Activated CD4-positive, alpha-beta T cell treated with anti-CD3 and anti-CD28 coated beads, Interleukin-2, amount 10 ng/mL, durations not matched to agents 24 days and 14 days (primary cell): Measurements from ENCODE around the gene PACRG. TPM values are rescaled to one million over a fixed set of nuclear protein-coding genes. Genes with fewer than 3 reads are reported as not detected.

ENCODE experiments used
- DNase-seq: peaks from one replicate; pipeline ENCODE4 v3.0.0; 2022
- H3K27ac Mint-ChIP-seq: one replicate; pipeline ENCODE4 v1.8.0; 2022; ENCODE audit warnings: mild to moderate bottlenecking, mixed read lengths
- H3K27me3 Mint-ChIP-seq: one replicate; pipeline ENCODE4 v1.8.0; 2022; ENCODE audit warnings: mixed read lengths
- H3K36me3 Mint-ChIP-seq: one replicate; pipeline ENCODE4 v1.8.0; 2022; ENCODE audit warnings: low read depth, mild to moderate bottlenecking, mixed read lengths
- H3K4me1 Mint-ChIP-seq: one replicate; pipeline ENCODE4 v1.8.0; 2021; ENCODE audit warnings: mixed read lengths
- H3K4me3 Mint-ChIP-seq: one replicate; pipeline ENCODE4 v1.8.0; 2022; ENCODE audit warnings: mild to moderate bottlenecking, moderate library complexity, mixed read lengths
- H3K9me3 Mint-ChIP-seq: one replicate; pipeline ENCODE4 v1.8.0; 2021; ENCODE audit warnings: mixed read lengths
- intact Hi-C: fragments of 100-400 bp; cut with micrococcal nuclease; formaldehyde crosslinking; loops from one replicate; pipeline ENCODE4 v1.15.1; 2023
- total RNA-seq: library from RNA; stranded (reverse); gene quantifications from 2 replicates; pipeline ENCODE4 v1.2.3, GENCODE V29; 2022

PACRG gene
- total RNA-seq, 1 donor from 2014 or later = not detected

GRCh38 chr6:163331245-163331644 is 603.5 kb downstream of the PACRG start:
- intact Hi-C loops = no loop called here
- no peak for DNase-seq
- Mint-ChIP-seq H3K4me3 (no peak overlapping the region), H3K9me3 (peaks cover 3% of the 10 kb centered on the region), H3K27me3 (no peaks in the 10 kb centered on the region), H3K27ac (no peak overlapping the region), H3K36me3 (no peaks in the 10 kb centered on the region), H3K4me1 (no peaks in the 10 kb centered on the region)

- H3K9me3 Mint-ChIP-seq = peaks cover 3% of the 10 kb centered on the region
- no peaks in the 10 kb centered on the region for H3K4me1 Mint-ChIP-seq
- peaks cover 3% of the 10 kb centered on the region for H3K27me3 Mint-ChIP-seq
- H3K27ac Mint-ChIP-seq = no peak overlapping the region
- intact Hi-C loops = no loop called here
- DNase-seq = no peak
- no peak overlapping the region for H3K4me3 Mint-ChIP-seq
- no peaks in the 10 kb centered on the region for H3K36me3 Mint-ChIP-seq
Observed at GRCh38 chr6:163332575-163332974, 604.8 kb downstream of the PACRG start.

- no peak for DNase-seq
- Mint-ChIP-seq H3K27ac (no peak overlapping the region), H3K9me3 (peaks cover 3% of the 10 kb centered on the region), H3K4me3 (no peak overlapping the region), H3K27me3 (peaks cover 3% of the 10 kb centered on the region), H3K4me1 (no peaks in the 10 kb centered on the region), H3K36me3 (no peaks in the 10 kb centered on the region)
- intact Hi-C loops = no loop called here
Observed at GRCh38 chr6:163333038-163333437, 605.3 kb downstream of the PACRG start.

- H3K4me1 Mint-ChIP-seq = no peaks in the 10 kb centered on the region
- H3K36me3 Mint-ChIP-seq = no peaks in the 10 kb centered on the region
- peaks cover 3% of the 10 kb centered on the region for H3K27me3 Mint-ChIP-seq
- intact Hi-C loops = no loop called here
- no peak overlapping the region for H3K4me3 Mint-ChIP-seq
- no peak overlapping the region for H3K27ac Mint-ChIP-seq
- DNase-seq = no peak
- peaks cover 3% of the 10 kb centered on the region for H3K9me3 Mint-ChIP-seq
Observed at GRCh38 chr6:163333701-163334663, 606.2 kb downstream of the PACRG start.

GRCh38 chr6:163335056-163335455 is 607.3 kb downstream of the PACRG start:
- no peaks in the 10 kb centered on the region for H3K9me3 Mint-ChIP-seq
- peaks cover 3% of the 10 kb centered on the region for H3K27me3 Mint-ChIP-seq
- no peak overlapping the region for H3K4me3 Mint-ChIP-seq
- no peak for DNase-seq
- no peaks in the 10 kb centered on the region for H3K4me1 Mint-ChIP-seq
- intact Hi-C loops = no loop called here
- H3K27ac Mint-ChIP-seq = no peak overlapping the region
- no peaks in the 10 kb centered on the region for H3K36me3 Mint-ChIP-seq

- Mint-ChIP-seq H3K4me1 (no peaks in the 10 kb centered on the region), H3K27me3 (peaks cover 3% of the 10 kb centered on the region), H3K36me3 (no peaks in the 10 kb centered on the region), H3K27ac (no peak overlapping the region), H3K4me3 (no peak overlapping the region), H3K9me3 (no peaks in the 10 kb centered on the region)
- intact Hi-C loops = no loop called here
- no peak for DNase-seq
Observed at GRCh38 chr6:163335671-163336545, 608.1 kb downstream of the PACRG start.

GRCh38 chr6:163336961-163337360 is 609.2 kb downstream of the PACRG start:
- no peak overlapping the region for H3K27ac Mint-ChIP-seq
- no peaks in the 10 kb centered on the region for H3K36me3 Mint-ChIP-seq
- H3K27me3 Mint-ChIP-seq = peaks cover 3% of the 10 kb centered on the region
- DNase-seq = no peak
- intact Hi-C loops = no loop called here
- H3K9me3 Mint-ChIP-seq = no peaks in the 10 kb centered on the region
- no peaks in the 10 kb centered on the region for H3K4me1 Mint-ChIP-seq
- no peak overlapping the region for H3K4me3 Mint-ChIP-seq

- Mint-ChIP-seq H3K27me3 (peaks cover 3% of the 10 kb centered on the region), H3K27ac (no peak overlapping the region), H3K9me3 (no peaks in the 10 kb centered on the region), H3K36me3 (no peaks in the 10 kb centered on the region), H3K4me1 (no peaks in the 10 kb centered on the region), H3K4me3 (no peak overlapping the region)
- intact Hi-C loops = no loop called here
- DNase-seq = no peak
Observed at GRCh38 chr6:163337958-163338357, 610.2 kb downstream of the PACRG start.

- Mint-ChIP-seq H3K9me3 (no peaks in the 10 kb centered on the region), H3K27me3 (peaks cover 3% of the 10 kb centered on the region), H3K27ac (no peak overlapping the region), H3K4me1 (no peaks in the 10 kb centered on the region), H3K36me3 (no peaks in the 10 kb centered on the region), H3K4me3 (no peak overlapping the region)
- intact Hi-C loops = no loop called here
- no peak for DNase-seq
Observed at GRCh38 chr6:163338671-163339405, 611.1 kb downstream of the PACRG start.

GRCh38 chr6:163339466-163339865 is 611.7 kb downstream of the PACRG start:
- intact Hi-C loops = no loop called here
- H3K4me1 Mint-ChIP-seq = no peaks in the 10 kb centered on the region
- no peaks in the 10 kb centered on the region for H3K36me3 Mint-ChIP-seq
- H3K27ac Mint-ChIP-seq = no peak overlapping the region
- H3K27me3 Mint-ChIP-seq = peaks cover 3% of the 10 kb centered on the region
- H3K9me3 Mint-ChIP-seq = no peaks in the 10 kb centered on the region
- no peak for DNase-seq
- no peak overlapping the region for H3K4me3 Mint-ChIP-seq

- intact Hi-C loops = no loop called here
Observed at GRCh38 chr6:163340201-163340887, 612.6 kb downstream of the PACRG start.

GRCh38 chr6:163341224-163342061 is 613.7 kb downstream of the PACRG start:
- Mint-ChIP-seq H3K4me3 (no peak overlapping the region), H3K27me3 (peaks cover 2% of the 10 kb centered on the region), H3K9me3 (no peaks in the 10 kb centered on the region), H3K4me1 (no peaks in the 10 kb centered on the region), H3K36me3 (no peaks in the 10 kb centered on the region), H3K27ac (no peak overlapping the region)
- intact Hi-C loops = no loop called here
- no peak for DNase-seq

More at GRCh38 chr6:163340201-163340887, 612.6 kb downstream of the PACRG start:
- DNase-seq = no peak
- H3K27ac Mint-ChIP-seq = no peak overlapping the region
- no peaks in the 10 kb centered on the region for H3K36me3 Mint-ChIP-seq
- no peaks in the 10 kb centered on the region for H3K4me1 Mint-ChIP-seq
- no peak overlapping the region for H3K4me3 Mint-ChIP-seq
- peaks cover 3% of the 10 kb centered on the region for H3K27me3 Mint-ChIP-seq
- no peaks in the 10 kb centered on the region for H3K9me3 Mint-ChIP-seq
